ENCODE data around the gene FOXL2. TPM values are rescaled to one million over a fixed set of nuclear protein-coding genes. Genes with fewer than 3 reads are reported as not detected.

FOXL2 gene
- polyA plus RNA-seq, 1 of the 3 experiments (the other 2 are of a cell fraction), result not detected

DNA sequence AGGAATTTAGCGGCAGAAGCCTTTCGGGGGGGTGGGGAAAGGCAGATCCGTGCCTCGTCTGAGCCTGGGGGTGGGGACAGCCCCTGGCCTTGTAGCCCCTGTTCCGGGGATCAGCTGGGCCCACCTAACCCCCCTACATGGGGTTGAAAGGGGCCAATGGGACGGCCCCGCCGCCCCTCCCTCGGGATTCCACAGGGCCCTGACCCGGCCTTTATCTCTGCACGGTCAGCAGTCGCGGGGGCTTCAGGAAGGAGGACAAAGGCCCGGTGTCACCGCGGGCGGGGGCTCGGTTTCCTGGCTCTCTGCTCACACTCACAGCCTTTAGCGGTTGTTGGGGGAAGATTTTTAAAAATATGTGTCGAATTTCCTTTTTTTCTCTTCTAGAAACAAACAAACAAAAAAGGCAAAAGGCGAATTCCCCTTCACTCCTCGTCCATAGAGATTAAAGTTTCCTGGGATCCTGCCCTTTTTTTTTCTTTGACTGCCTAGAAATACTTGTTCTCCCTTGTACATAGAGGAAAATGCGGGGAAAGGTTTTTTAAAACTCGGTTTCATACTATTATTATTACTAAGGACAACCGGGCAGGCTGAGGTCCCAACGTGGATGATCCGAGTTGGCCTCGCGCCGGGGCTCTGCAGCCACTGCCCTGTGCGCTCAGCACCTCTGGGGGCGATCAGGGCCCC lies 7.9 kb downstream of the FOXL2 start:
- POLR2A ChIA-PET, result no interaction called here
- Histone ChIP-seq H3K27ac (ENCODE audit: low read depth in 2 of 2, low read length in 1 of 2) (no peak overlapping the region), H3K4me3 (ENCODE audit: low read depth in 2 of 2, low read length in 1 of 2) (no peak overlapping the region), H4K20me1 (ENCODE audit: insufficient read depth) (peaks cover 14% of the 10 kb centered on the region; the same call in 1 of the 2 replicates), H3F3A (replicated peaks; ENCODE audit: insufficient read depth) (no peaks in the 10 kb centered on the region), H3K9me2 (no peaks in the 10 kb centered on the region), H3K9ac (no peak overlapping the region), H2AFZ (ENCODE audit: low read depth) (no peak overlapping the region), H3K4me2 (no peak overlapping the region), H3K27me3 (ENCODE audit: insufficient read depth) (peaks cover 95% of the 10 kb centered on the region), H3K36me3 (replicated peaks in 1 of 2; ENCODE audit: control insufficient read depth in 1 of 2, insufficient read depth in 2 of 2, low read length in 1 of 2) (no peaks in the 10 kb centered on the region), H3K79me2 (ENCODE audit: insufficient read depth) (no peaks in the 10 kb centered on the region), H3K9me3 (no peaks in the 10 kb centered on the region), H3K4me1 (ENCODE audit: control insufficient read depth in 1 of 2, insufficient read depth in 2 of 2, low read depth in 1 of 2, low read length in 1 of 2) (peaks cover 0 to 8% of the 10 kb centered on the region in 2 experiments; a peak in 1 of 4 replicates)
- no peak for TF ChIP-seq IRF3 (IDR thresholded peaks at IDR 0.05; ENCODE audit: low read depth, low read length)
- no peak for TF ChIP-seq RCOR1 (IDR thresholded peaks at IDR 0.05; ENCODE audit: low read length)
- TF ChIP-seq GATA2 (CRISPR knock-in tag; IDR thresholded peaks at IDR 0.05), result no peak
- TF ChIP-seq, protein P1, sequence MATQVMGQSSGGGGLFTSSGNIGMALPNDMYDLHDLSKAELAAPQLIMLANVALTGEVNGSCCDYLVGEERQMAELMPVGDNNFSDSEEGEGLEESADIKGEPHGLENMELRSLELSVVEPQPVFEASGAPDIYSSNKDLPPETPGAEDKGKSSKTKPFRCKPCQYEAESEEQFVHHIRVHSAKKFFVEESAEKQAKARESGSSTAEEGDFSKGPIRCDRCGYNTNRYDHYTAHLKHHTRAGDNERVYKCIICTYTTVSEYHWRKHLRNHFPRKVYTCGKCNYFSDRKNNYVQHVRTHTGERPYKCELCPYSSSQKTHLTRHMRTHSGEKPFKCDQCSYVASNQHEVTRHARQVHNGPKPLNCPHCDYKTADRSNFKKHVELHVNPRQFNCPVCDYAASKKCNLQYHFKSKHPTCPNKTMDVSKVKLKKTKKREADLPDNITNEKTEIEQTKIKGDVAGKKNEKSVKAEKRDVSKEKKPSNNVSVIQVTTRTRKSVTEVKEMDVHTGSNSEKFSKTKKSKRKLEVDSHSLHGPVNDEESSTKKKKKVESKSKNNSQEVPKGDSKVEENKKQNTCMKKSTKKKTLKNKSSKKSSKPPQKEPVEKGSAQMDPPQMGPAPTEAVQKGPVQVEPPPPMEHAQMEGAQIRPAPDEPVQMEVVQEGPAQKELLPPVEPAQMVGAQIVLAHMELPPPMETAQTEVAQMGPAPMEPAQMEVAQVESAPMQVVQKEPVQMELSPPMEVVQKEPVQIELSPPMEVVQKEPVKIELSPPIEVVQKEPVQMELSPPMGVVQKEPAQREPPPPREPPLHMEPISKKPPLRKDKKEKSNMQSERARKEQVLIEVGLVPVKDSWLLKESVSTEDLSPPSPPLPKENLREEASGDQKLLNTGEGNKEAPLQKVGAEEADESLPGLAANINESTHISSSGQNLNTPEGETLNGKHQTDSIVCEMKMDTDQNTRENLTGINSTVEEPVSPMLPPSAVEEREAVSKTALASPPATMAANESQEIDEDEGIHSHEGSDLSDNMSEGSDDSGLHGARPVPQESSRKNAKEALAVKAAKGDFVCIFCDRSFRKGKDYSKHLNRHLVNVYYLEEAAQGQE (IDR thresholded peaks at IDR 0.05; ENCODE audit: low read depth, low read length), result no peak
- TF ChIP-seq EZH2phosphoT487 (IDR thresholded peaks at IDR 0.05; ENCODE audit: borderline replicate concordance, low read depth), result no peak
- TF ChIP-seq ELF1 (IDR thresholded peaks at IDR 0.05), result no peak
- TF ChIP-seq YY1 (IDR thresholded peaks at IDR 0.05; ENCODE audit: low read depth), result no peak
- TF ChIP-seq SMC3 (IDR thresholded peaks at IDR 0.05; ENCODE audit: low read depth, low read length), result no peak
- TF ChIP-seq GABPA (IDR thresholded peaks at IDR 0.05; ENCODE audit: low read depth), result no peak
- no peak for TF ChIP-seq CHD2 (IDR thresholded peaks at IDR 0.05; ENCODE audit: low read length, partially characterized antibody)
- DNase-seq, result no peak
- CTCF ChIA-PET, result interaction anchor here (0.7 to 3.7 kb wide), 8 partner anchors 10 to 493 kb away, joined by 3 to 25 read pairs (median 4); partner anchors contain the start of gene CEP70
- 16% methylated on average over 25 of the region's 32 CpGs for WGBS (ENCODE audit: low lambda C conversion rate)
